GM10266 (cell line): Measurements from ENCODE around the gene OSBP2.

ENCODE experiments used
- DNase-seq: peaks from one replicate; pipeline ENCODE4 v3.0.0; 2012; ENCODE audit errors: extremely low spot score
- TF ChIP-seq, protein P1 (sequence below): IDR thresholded peaks from 2 replicates; pipeline ENCODE4 v1.5.1; 2012; ENCODE audit warnings: mild to moderate bottlenecking, low read depth; ENCODE audit not compliant: control insufficient read depth, insufficient read depth; ENCODE audit errors: missing control alignments

OSBP2 gene

DNA sequence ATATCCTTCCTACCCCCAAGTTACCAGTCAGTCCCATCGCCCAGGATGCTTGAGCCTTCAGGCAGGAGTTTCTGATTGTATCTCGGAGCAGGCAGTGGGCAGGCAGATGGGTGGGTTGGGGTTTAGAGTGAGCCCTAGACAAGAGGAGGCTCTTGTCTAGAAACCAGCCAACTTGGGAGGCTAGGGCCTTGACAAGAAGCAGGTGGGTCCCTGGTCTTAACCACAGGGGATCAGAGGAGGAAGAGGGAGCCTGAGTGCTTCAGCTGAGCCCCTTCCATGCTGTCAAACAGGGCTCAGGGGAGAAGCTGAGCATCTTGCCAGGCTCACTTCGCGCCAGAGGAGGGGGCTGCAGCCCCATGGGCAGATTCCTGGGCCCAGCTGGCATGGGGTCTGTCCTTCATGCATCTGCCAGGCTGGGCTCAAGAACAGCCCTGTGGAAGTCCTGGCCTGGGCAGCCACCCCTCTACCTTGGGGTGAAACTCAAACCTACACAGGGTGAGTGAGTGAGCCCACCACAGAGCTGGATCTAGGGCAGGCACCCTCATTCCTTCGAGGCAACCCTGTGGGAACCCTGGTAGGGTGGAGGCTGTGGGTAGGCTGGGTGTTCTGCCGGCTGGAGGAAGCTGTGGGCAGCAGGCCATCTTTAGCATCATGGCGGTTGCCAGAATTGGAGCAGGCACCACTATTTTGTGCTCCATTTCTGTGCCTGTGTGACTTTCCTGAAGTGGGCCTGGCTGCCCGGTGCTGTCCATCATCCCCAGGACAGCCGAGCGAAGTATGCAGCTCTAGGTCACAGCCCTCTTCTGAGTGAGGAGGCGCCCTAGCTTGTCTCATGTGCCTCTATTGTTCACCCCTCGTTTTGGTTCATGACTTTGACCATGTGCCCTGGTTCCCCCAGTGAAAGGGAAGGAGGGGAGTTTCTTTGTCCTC is 165.8 kb downstream of the OSBP2 start:
- TF ChIP-seq, protein P1, sequence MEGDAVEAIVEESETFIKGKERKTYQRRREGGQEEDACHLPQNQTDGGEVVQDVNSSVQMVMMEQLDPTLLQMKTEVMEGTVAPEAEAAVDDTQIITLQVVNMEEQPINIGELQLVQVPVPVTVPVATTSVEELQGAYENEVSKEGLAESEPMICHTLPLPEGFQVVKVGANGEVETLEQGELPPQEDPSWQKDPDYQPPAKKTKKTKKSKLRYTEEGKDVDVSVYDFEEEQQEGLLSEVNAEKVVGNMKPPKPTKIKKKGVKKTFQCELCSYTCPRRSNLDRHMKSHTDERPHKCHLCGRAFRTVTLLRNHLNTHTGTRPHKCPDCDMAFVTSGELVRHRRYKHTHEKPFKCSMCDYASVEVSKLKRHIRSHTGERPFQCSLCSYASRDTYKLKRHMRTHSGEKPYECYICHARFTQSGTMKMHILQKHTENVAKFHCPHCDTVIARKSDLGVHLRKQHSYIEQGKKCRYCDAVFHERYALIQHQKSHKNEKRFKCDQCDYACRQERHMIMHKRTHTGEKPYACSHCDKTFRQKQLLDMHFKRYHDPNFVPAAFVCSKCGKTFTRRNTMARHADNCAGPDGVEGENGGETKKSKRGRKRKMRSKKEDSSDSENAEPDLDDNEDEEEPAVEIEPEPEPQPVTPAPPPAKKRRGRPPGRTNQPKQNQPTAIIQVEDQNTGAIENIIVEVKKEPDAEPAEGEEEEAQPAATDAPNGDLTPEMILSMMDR, result no peak
- DNase-seq, result no peak

DNA sequence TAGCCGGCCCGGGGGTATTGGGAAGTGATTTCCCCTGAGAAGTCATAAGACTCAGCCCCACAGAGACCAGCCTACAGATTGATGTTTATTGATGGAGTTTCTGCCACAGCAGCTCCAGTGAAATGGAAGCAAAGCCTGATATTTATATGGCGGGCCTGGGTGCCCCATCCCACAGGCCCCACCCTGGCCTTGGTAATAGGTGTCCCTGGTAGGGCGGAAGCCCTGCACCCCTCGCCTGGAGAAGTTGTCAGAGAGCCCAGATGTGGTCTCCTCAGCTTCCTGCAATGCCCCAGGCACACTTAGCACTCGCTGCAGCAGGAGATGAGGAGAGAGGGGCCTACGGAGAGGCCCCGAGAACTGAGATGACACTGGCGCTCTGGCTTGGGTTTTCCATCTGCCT is 166.5 kb downstream of the OSBP2 start:
- TF ChIP-seq, protein P1, result no peak
- no peak for DNase-seq

DNA sequence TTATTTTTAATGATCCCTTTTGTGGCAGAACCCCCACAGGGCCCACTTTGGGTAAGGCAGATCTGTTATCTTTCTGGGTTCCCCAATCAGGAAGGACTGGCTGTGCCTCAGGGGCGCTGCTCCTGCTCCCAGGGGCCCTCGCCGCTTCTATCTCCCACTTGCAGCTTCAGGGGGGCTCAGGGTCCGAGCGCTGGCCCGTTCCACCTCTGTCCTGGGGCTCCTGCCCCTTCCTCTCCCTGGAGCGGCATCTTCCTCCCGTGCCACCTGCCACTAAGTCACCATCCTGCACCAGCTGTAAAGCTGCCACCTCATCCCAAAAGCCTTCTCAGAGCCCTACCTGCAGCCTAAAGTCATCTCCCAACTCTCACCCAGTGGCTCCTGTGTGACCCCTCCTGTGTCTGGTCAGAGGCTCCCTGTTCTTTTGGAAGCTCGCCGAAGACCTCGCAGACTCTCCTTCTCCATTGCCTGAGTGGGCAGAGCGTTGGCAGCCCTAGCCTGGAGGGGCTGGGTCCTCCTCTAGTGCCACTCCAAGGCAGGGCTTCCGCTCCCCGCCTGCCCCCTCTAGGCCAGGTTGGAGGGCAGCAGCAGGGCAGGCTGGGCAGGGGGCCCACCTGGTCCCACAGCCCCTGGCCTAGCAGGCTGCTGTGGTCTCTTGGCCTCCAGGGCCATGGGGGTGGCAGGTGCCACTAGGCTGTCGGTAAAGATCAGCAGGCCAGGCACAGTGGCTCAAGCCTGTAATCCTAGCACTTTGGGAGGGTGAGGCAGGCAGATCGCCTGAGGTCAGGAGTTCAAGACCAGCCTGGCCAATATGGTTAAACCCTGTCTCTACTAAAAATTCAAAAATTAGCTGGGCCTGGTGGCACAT is 167.2 kb downstream of the OSBP2 start:
- no peak for DNase-seq
- TF ChIP-seq, protein P1, result no peak

DNA sequence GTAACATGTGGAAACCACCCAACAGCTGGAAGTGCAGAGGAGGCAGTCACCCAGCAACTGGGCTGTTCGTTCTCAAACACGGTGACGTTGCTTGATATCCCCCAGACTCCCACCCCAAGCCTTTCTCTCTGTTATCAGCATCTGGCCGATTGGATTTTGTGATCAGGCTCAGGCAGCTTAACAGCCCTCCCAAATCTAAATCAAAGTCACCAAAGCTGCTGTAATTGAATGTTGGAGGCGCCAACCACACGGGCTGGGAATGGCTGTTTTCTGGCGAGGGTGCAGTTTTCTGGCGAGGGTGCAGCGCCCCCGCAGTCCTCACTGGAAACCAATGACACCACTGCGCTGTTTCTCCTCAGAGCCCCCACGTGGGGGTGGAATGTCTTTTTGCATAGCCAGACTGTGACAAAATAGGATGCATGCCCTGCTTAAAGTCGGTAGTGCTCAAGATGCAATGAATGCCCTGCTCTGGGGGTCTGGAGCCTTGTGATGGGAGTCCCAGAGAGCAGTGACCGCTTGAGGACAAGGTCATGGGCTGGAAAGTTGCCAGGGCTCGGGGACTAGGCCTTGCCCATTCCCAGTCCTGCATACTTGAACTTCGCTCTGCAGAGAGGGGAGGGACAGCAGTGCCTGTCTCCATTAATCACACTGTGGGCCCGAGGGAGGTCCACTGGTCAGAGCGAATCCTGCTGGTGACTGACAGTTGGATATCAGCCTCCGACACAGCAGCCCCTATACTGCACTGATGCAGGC is 168.6 kb downstream of the OSBP2 start:
- TF ChIP-seq, protein P1, result no peak
- DNase-seq, result no peak

DNA sequence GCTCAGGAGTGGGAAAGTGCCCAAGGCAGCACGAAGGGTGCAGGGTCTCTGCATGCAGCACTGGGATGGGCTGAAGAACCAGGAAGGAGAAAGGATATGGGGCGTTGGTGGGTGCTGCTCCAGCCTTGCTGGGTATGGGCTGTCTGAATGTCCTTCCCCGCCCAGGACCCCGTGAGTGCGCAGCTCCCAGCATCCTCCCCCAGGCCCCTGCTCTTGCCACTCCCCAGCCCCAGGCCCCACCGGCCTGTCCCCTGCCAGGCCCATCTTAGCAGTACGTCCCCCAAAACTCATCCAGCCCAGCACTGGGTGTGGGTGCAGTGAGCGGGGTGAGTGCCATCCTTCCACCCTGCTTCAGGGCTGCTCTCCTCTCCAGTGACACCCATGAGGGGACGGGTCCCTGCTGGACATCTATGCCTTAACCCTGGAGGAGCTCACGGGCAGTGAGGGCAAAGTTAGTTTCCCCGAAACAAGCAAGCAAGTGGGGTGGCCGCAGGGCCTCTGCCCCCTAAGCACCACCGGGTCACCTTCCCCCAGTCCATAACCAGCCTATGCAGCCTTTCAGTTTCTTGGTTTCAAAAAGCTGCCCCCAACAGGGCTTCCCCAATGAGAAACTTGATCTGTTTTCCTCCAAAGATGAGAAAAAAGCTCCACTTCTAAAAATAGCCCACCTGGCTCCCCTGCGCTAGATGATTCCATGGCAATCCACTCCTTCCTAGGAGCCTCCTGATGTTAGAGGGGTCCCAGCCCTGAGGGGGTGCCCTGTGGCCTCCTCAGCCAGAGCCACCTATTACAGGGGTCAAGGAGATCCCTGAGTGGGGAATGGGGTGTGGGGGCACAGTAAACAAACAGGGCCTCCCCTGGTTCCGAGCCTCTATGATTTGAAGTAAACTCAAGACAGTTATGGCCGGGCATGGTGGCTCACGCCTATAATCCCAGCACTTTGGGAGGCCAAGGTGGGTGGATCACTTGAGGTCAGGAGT is 170.1 kb downstream of the OSBP2 start:
- TF ChIP-seq, protein P1, result no peak

DNA sequence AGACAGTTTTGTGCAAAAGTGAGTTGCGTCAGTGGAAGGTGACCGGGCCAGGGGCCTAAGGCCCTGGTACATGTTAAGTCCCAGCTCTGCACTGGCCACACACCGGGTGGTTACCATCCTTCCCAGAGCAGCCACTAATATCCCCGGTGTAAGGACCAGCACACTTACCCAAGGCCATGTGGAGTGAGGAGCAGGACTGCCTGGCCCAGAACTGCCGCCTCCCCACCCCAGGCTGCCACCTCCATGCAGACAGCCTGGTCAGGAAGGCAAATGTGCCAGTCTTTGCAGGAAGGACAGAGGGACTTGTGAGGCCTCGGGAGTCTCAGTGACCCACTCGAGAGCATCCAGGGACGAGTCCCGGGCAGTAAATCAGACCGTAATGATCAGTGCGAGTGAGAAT is 171.0 kb downstream of the OSBP2 start:
- DNase-seq, result no peak
- TF ChIP-seq, protein P1, result no peak

More for the DNA sequence above, 170.1 kb downstream of the OSBP2 start:
- DNase-seq, result no peak
